ENCODE measurements around the gene TCFL5.

GRCh38 chr20:62854121-62854520 is 7.5 kb downstream of the TCFL5 start:
- TF ChIP-seq POLR2A (IDR thresholded peaks at IDR 0.05; ENCODE audit: low read length) (no peak), GATA1 (IDR thresholded peaks at IDR 0.05; ENCODE audit: low read depth, low read length) (no peak)

All from erythroblast (primary cell).